ENCODE data around the gene RIMBP2.

RIMBP2 gene

GRCh38 chr12:130672089-130672820, 43.8 kb downstream of the RIMBP2 start:
- Histone ChIP-seq H3K9ac (ENCODE audit: low read length) (no peak overlapping the region), H3K4me1 (ENCODE audit: control insufficient read depth, insufficient read depth, low read length) (no peaks in the 10 kb centered on the region), H3K36me3 (ENCODE audit: control insufficient read depth, insufficient read depth, low read length, severe bottlenecking) (no peaks in the 10 kb centered on the region), H3K9me3 (ENCODE audit: control insufficient read depth, low read length) (no peaks in the 10 kb centered on the region), H3K4me3 (ENCODE audit: low read length) (no peak overlapping the region), H3K27me3 (replicated peaks; ENCODE audit: control insufficient read depth, insufficient read depth, low read length) (no peaks in the 10 kb centered on the region)
- DNase-seq (ENCODE audit: low read depth) = no peak

GRCh38 chr12:130671556-130671955, 44.5 kb downstream of the RIMBP2 start:
- no peaks in the 10 kb centered on the region for H3K36me3 ChIP-seq (ENCODE audit: control insufficient read depth, insufficient read depth, low read length, severe bottlenecking)
- H3K9ac ChIP-seq (ENCODE audit: low read length) = no peak overlapping the region
- H3K27me3 ChIP-seq (replicated peaks; ENCODE audit: control insufficient read depth, insufficient read depth, low read length) = no peaks in the 10 kb centered on the region
- no peaks in the 10 kb centered on the region for H3K9me3 ChIP-seq (ENCODE audit: control insufficient read depth, low read length)
- H3K4me3 ChIP-seq (ENCODE audit: low read length) = no peak overlapping the region
- H3K4me1 ChIP-seq (ENCODE audit: control insufficient read depth, insufficient read depth, low read length) = no peaks in the 10 kb centered on the region
- no peak for DNase-seq (ENCODE audit: low read depth)

- DNase-seq (ENCODE audit: low read depth) = no peak
- no peaks in the 10 kb centered on the region for H3K36me3 ChIP-seq (ENCODE audit: control insufficient read depth, insufficient read depth, low read length, severe bottlenecking)
- no peak overlapping the region for H3K9ac ChIP-seq (ENCODE audit: low read length)
- no peaks in the 10 kb centered on the region for H3K27me3 ChIP-seq (replicated peaks; ENCODE audit: control insufficient read depth, insufficient read depth, low read length)
- no peaks in the 10 kb centered on the region for H3K4me1 ChIP-seq (ENCODE audit: control insufficient read depth, insufficient read depth, low read length)
- no peak overlapping the region for H3K4me3 ChIP-seq (ENCODE audit: low read length)
- no peaks in the 10 kb centered on the region for H3K9me3 ChIP-seq (ENCODE audit: control insufficient read depth, low read length)
Observed at GRCh38 chr12:130669797-130670196, 46.3 kb downstream of the RIMBP2 start.

- no peaks in the 10 kb centered on the region for H3K4me1 ChIP-seq (ENCODE audit: control insufficient read depth, insufficient read depth, low read length)
- no peaks in the 10 kb centered on the region for H3K27me3 ChIP-seq (replicated peaks; ENCODE audit: control insufficient read depth, insufficient read depth, low read length)
- H3K9ac ChIP-seq (ENCODE audit: low read length) = no peak overlapping the region
- H3K9me3 ChIP-seq (ENCODE audit: control insufficient read depth, low read length) = no peaks in the 10 kb centered on the region
- H3K36me3 ChIP-seq (ENCODE audit: control insufficient read depth, insufficient read depth, low read length, severe bottlenecking) = no peaks in the 10 kb centered on the region
- no peak overlapping the region for H3K4me3 ChIP-seq (ENCODE audit: low read length)
- DNase-seq (ENCODE audit: low read depth) = no peak
Observed at GRCh38 chr12:130669205-130669557, 46.9 kb downstream of the RIMBP2 start.

- Histone ChIP-seq H3K4me3 (ENCODE audit: low read length) (no peak overlapping the region), H3K36me3 (ENCODE audit: control insufficient read depth, insufficient read depth, low read length, severe bottlenecking) (no peaks in the 10 kb centered on the region), H3K9ac (ENCODE audit: low read length) (no peak overlapping the region), H3K27me3 (replicated peaks; ENCODE audit: control insufficient read depth, insufficient read depth, low read length) (no peaks in the 10 kb centered on the region), H3K4me1 (ENCODE audit: control insufficient read depth, insufficient read depth, low read length) (no peaks in the 10 kb centered on the region), H3K9me3 (ENCODE audit: control insufficient read depth, low read length) (no peaks in the 10 kb centered on the region)
- DNase-seq (ENCODE audit: low read depth) = no peak
Observed at GRCh38 chr12:130668286-130669204, 47.6 kb downstream of the RIMBP2 start.

GRCh38 chr12:130667421-130667960, 48.6 kb downstream of the RIMBP2 start:
- no peak overlapping the region for H3K4me3 ChIP-seq (ENCODE audit: low read length)
- H3K9me3 ChIP-seq (ENCODE audit: control insufficient read depth, low read length) = no peaks in the 10 kb centered on the region
- DNase-seq (ENCODE audit: low read depth) = no peak
- H3K27me3 ChIP-seq (replicated peaks; ENCODE audit: control insufficient read depth, insufficient read depth, low read length) = no peaks in the 10 kb centered on the region
- H3K4me1 ChIP-seq (ENCODE audit: control insufficient read depth, insufficient read depth, low read length) = no peaks in the 10 kb centered on the region
- H3K9ac ChIP-seq (ENCODE audit: low read length) = no peak overlapping the region
- H3K36me3 ChIP-seq (ENCODE audit: control insufficient read depth, insufficient read depth, low read length, severe bottlenecking) = no peaks in the 10 kb centered on the region

DNA sequence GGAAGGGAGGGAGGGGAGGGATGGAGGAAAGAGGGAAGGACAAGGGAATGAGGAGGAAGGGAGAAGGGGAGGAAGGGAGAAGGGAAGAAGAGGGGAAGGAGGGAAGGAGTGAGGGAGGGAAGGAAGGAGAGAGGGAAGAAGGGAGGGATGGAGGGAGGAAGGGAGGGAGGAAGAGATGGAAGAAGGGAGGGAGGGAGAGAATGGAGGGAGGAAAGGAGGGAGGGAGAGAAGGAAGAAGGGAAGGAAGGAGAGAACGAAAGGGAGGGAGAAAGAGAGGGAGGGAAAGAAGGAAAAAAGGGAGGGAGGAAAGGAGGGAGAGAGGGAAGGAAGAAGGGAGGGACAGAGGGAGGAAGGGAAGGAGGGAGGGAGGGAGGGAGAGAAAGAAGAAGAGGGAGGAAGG, 49.5 kb downstream of the RIMBP2 start:
- H3K4me1 ChIP-seq (ENCODE audit: control insufficient read depth, insufficient read depth, low read length) = no peaks in the 10 kb centered on the region
- no peak overlapping the region for H3K4me3 ChIP-seq (ENCODE audit: low read length)
- no peaks in the 10 kb centered on the region for H3K36me3 ChIP-seq (ENCODE audit: control insufficient read depth, insufficient read depth, low read length, severe bottlenecking)
- no peak for DNase-seq (ENCODE audit: low read depth)
- H3K27me3 ChIP-seq (replicated peaks; ENCODE audit: control insufficient read depth, insufficient read depth, low read length) = no peaks in the 10 kb centered on the region
- H3K9me3 ChIP-seq (ENCODE audit: control insufficient read depth, low read length) = no peaks in the 10 kb centered on the region
- no peak overlapping the region for H3K9ac ChIP-seq (ENCODE audit: low read length)

DNA sequence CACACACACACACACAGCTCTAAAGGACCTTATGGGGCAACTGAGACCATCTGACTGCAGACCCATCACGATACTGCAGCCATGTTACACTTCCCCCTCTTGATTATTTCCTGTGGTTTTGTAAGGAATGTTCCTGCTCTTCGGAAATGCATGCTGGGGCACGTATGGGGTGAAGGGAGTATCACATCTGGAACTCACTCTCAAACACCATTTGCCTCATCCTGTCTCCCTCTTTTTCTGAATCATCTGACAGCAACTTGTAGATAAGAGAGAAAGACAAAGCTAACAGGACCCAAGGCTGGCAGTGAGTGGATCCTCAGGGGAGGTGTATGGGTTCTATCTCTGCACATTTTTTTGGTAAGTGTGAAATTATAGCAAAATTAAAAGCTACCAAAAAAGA, 50.3 kb downstream of the RIMBP2 start:
- Histone ChIP-seq H3K9ac (ENCODE audit: low read length) (no peak overlapping the region), H3K36me3 (ENCODE audit: control insufficient read depth, insufficient read depth, low read length, severe bottlenecking) (no peaks in the 10 kb centered on the region), H3K4me3 (ENCODE audit: low read length) (no peak overlapping the region), H3K27me3 (replicated peaks; ENCODE audit: control insufficient read depth, insufficient read depth, low read length) (no peaks in the 10 kb centered on the region), H3K4me1 (ENCODE audit: control insufficient read depth, insufficient read depth, low read length) (no peaks in the 10 kb centered on the region), H3K9me3 (ENCODE audit: control insufficient read depth, low read length) (no peaks in the 10 kb centered on the region)
- DNase-seq (ENCODE audit: low read depth) = no peak

DNA sequence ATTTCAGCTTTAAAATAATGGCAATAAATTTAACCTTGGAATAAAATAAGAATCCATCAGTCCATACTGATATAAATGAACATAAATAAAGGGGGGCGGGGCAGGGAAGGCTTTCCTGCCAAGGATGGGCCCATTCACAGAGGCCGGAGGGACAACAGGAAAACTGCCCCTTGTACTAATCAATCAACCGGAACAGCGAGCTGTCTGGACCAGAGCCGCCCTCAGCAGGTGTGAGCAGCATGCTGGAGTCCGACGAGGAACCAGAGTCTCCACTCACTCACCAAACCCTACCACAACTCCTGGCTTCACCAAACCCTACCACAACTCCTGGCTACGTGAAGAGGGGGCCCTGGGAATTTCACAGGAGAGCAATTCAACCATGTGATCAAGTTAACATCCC, 51.3 kb downstream of the RIMBP2 start:
- H3K9me3 ChIP-seq (ENCODE audit: control insufficient read depth, low read length) = no peaks in the 10 kb centered on the region
- H3K4me3 ChIP-seq (ENCODE audit: low read length) = no peak overlapping the region
- no peaks in the 10 kb centered on the region for H3K36me3 ChIP-seq (ENCODE audit: control insufficient read depth, insufficient read depth, low read length, severe bottlenecking)
- no peaks in the 10 kb centered on the region for H3K27me3 ChIP-seq (replicated peaks; ENCODE audit: control insufficient read depth, insufficient read depth, low read length)
- no peak overlapping the region for H3K9ac ChIP-seq (ENCODE audit: low read length)
- H3K4me1 ChIP-seq (ENCODE audit: control insufficient read depth, insufficient read depth, low read length) = no peaks in the 10 kb centered on the region
- DNase-seq (ENCODE audit: low read depth) = no peak

DNA sequence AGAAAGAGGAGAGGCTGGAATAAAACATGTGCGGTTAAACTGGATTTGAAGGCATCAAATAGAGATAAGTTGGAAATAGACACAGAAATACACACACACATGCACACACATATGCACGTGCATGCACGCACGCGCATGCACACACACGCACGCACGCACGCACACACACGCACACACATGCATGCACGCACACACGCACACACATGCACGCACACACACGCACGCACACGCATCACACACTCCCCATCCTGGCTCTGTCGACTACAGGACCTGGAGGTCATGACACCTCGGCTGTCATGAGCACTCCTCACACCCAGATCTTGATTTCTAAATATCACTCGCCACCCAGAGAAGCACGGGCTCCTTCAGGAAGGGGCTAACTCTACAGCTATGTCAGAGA, 51.8 kb downstream of the RIMBP2 start:
- Histone ChIP-seq H3K4me1 (ENCODE audit: control insufficient read depth, insufficient read depth, low read length) (no peaks in the 10 kb centered on the region), H3K9me3 (ENCODE audit: control insufficient read depth, low read length) (no peaks in the 10 kb centered on the region), H3K27me3 (replicated peaks; ENCODE audit: control insufficient read depth, insufficient read depth, low read length) (no peaks in the 10 kb centered on the region), H3K36me3 (ENCODE audit: control insufficient read depth, insufficient read depth, low read length, severe bottlenecking) (no peaks in the 10 kb centered on the region), H3K4me3 (ENCODE audit: low read length) (no peak overlapping the region), H3K9ac (ENCODE audit: low read length) (no peak overlapping the region)
- DNase-seq (ENCODE audit: low read depth) = no peak

- Histone ChIP-seq H3K4me1 (ENCODE audit: control insufficient read depth, insufficient read depth, low read length) (no peaks in the 10 kb centered on the region), H3K9me3 (ENCODE audit: control insufficient read depth, low read length) (no peaks in the 10 kb centered on the region), H3K36me3 (ENCODE audit: control insufficient read depth, insufficient read depth, low read length, severe bottlenecking) (no peaks in the 10 kb centered on the region), H3K9ac (ENCODE audit: low read length) (no peak overlapping the region), H3K27me3 (replicated peaks; ENCODE audit: control insufficient read depth, insufficient read depth, low read length) (no peaks in the 10 kb centered on the region), H3K4me3 (ENCODE audit: low read length) (no peak overlapping the region)
- no peak for DNase-seq (ENCODE audit: low read depth)
Observed at GRCh38 chr12:130663514-130663913, 52.6 kb downstream of the RIMBP2 start.

Measured in adipocyte (in vitro differentiated cells).